NB4 (cell line): ENCODE results near the gene MAN2A1.

Source experiments
- DNase-seq: peaks from one replicate; pipeline ENCODE4 v3.0.0; 2010; ENCODE audit warnings: low read depth
- H3K4me3 ChIP-seq: one replicate; pipeline ENCODE4 v1.5.1; 2011; ENCODE audit warnings: mild to moderate bottlenecking, low read depth, low read length, moderate library complexity
- MYC ChIP-seq: IDR thresholded peaks from 2 replicates; pipeline ENCODE4 v1.6.1; 2011; ENCODE audit warnings: low read depth, low read length
- POLR2A ChIP-seq: IDR thresholded peaks from 2 replicates; pipeline ENCODE4 v1.6.1; 2011; ENCODE audit warnings: mild to moderate bottlenecking; ENCODE audit not compliant: insufficient read length; ENCODE audit errors: extremely low read depth
- TF ChIP-seq, protein P1 (sequence below): IDR thresholded peaks from 2 replicates; pipeline ENCODE4 v1.6.1; 2011; ENCODE audit warnings: low read depth, low read length
- TF ChIP-seq, protein P2 (sequence below): IDR thresholded peaks from one replicate; pipeline ENCODE4 v1.5.1; 2012; ENCODE audit warnings: low read depth, low read length

Gene MAN2A1

DNA sequence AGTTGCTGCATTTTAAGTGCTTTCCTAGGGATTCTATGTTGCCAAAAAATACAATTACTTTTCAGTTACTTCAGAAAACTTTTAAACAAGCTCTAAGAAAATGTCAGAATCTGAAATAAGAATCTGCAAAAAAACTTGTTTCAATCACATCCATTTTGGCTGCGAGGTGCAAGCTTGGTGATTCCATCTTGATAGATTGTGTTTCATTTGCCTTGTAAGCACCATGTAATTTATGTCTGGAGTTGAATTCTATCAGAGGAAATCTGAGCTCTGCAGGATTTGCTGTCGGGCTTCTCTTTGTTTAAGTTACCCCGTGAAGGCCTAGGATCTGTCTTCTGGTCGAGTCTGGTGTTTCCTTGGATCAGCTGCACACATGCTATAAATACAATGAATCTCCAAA is 40.4 kb upstream of the MAN2A1 start:
- H3K4me3 ChIP-seq = no peak overlapping the region
- no peak for DNase-seq
- TF ChIP-seq MYC (no peak), POLR2A (no peak)
- TF ChIP-seq, protein P1, sequence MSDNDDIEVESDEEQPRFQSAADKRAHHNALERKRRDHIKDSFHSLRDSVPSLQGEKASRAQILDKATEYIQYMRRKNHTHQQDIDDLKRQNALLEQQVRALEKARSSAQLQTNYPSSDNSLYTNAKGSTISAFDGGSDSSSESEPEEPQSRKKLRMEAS = no peak
- TF ChIP-seq, protein P2, sequence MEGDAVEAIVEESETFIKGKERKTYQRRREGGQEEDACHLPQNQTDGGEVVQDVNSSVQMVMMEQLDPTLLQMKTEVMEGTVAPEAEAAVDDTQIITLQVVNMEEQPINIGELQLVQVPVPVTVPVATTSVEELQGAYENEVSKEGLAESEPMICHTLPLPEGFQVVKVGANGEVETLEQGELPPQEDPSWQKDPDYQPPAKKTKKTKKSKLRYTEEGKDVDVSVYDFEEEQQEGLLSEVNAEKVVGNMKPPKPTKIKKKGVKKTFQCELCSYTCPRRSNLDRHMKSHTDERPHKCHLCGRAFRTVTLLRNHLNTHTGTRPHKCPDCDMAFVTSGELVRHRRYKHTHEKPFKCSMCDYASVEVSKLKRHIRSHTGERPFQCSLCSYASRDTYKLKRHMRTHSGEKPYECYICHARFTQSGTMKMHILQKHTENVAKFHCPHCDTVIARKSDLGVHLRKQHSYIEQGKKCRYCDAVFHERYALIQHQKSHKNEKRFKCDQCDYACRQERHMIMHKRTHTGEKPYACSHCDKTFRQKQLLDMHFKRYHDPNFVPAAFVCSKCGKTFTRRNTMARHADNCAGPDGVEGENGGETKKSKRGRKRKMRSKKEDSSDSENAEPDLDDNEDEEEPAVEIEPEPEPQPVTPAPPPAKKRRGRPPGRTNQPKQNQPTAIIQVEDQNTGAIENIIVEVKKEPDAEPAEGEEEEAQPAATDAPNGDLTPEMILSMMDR = no peak

DNA sequence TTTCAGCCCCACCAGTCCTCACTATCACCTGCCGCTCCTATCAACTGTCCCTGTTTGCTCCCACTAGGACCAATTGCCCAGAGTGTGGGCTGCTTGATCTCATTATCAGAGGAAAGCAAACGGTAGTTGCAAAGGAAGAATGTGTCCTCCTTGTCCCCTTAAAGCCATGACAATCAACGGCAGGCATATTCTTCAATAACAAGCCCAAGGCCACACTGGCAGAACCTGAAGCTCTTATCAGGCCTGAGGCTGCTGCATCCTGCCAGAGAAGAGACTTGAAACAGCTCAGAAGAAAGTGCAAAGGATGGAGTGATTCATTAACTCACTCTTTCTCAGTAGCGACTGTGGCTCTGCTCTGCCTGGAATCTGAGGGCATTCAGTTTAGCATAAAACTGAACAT is 39.2 kb upstream of the MAN2A1 start:
- no peak overlapping the region for H3K4me3 ChIP-seq
- TF ChIP-seq POLR2A (no peak), MYC (no peak)
- TF ChIP-seq, protein P2 = no peak
- TF ChIP-seq, protein P1 = no peak
- DNase-seq = no peak

DNA sequence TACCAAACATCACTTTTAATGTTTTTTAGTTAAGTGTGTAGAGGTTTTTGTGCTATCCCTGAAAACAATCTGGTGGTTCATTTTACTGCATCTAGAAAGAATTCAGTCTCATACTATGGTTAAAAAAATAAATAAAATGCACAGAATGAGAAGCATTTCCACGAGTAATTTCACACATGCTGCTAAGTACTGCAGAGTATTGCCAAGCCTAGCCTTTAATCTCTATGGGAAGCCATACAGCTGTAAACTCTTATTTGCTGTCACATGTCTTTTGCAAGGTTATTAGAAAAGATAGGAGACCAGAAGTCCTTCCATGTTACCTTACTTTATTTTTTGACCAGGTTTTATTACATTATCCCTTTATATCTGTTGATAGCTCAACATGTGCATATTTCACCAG is 37.6 kb upstream of the MAN2A1 start:
- TF ChIP-seq POLR2A (no peak), MYC (no peak)
- TF ChIP-seq, protein P1 = no peak
- TF ChIP-seq, protein P2 = no peak
- no peak overlapping the region for H3K4me3 ChIP-seq
- DNase-seq = no peak

DNA sequence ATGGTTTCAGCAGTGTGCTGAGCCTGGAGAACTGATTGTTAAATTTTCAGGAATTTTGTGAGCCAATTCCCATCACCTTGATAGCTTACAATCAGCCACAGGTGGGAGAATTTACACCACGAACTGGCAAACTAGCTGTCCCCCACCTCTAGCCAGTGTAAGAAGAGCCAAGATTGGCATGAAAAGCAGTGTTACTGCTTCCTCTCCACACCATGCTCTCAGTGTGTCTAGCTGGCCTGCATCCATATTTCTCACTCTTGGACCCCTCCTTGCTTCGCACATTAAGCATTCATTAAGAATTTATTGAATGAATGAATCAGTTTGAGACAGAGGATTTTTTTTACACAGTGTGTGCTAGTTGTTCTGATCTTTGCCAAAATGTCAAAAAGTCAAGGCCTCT is 36.7 kb upstream of the MAN2A1 start:
- no peak for DNase-seq
- no peak overlapping the region for H3K4me3 ChIP-seq
- TF ChIP-seq, protein P2 = no peak
- TF ChIP-seq, protein P1 = no peak
- TF ChIP-seq MYC (no peak), POLR2A (no peak)

DNA sequence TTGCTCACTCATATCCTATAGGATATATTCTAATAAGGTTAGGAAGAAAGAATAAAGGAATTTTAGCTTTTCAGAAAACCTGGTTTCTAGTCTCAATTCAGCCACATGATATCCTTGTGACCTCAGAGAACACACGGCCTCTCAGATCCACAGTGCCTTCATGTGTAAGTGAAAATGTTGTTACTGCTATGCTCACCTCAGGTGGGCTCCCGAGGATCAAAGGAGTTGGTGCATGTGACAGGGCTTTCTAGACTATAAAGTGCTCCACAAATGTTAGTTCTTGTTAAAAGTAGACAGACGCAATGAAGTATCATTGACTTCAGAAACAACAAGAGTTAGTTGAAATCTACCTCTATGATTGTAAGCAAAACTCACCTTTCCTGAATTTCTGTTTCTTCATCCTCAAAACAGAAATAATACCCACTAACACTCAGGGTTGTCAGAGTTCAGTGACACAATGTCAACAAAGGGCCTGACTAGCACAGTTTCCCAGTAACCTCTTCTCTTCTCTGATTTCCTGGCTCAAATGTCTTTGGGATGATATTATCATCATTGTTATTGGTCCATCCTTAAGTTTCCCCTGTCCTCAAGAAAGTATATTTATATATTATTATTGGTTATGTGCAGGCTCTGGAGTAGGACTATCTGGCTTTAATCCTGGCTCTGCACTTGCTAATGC is 36.0 kb upstream of the MAN2A1 start:
- H3K4me3 ChIP-seq = no peak overlapping the region
- no peak for DNase-seq
- TF ChIP-seq, protein P2 = no peak
- TF ChIP-seq POLR2A (no peak), MYC (no peak)
- TF ChIP-seq, protein P1 = no peak
